Nucleus accumbens (tissue), 56 donors: ENCODE measurements around the gene CITED4.

Experiments
- DNase-seq, 56 donors: peaks; one replicate each; lab custom pipeline; 2025; lab: John Stamatoyannopoulos, UW

The CITED4 gene

GRCh38 chr1:40887012-40887378 is 24.8 kb upstream of the CITED4 start:
- no peak for DNase-seq

DNA sequence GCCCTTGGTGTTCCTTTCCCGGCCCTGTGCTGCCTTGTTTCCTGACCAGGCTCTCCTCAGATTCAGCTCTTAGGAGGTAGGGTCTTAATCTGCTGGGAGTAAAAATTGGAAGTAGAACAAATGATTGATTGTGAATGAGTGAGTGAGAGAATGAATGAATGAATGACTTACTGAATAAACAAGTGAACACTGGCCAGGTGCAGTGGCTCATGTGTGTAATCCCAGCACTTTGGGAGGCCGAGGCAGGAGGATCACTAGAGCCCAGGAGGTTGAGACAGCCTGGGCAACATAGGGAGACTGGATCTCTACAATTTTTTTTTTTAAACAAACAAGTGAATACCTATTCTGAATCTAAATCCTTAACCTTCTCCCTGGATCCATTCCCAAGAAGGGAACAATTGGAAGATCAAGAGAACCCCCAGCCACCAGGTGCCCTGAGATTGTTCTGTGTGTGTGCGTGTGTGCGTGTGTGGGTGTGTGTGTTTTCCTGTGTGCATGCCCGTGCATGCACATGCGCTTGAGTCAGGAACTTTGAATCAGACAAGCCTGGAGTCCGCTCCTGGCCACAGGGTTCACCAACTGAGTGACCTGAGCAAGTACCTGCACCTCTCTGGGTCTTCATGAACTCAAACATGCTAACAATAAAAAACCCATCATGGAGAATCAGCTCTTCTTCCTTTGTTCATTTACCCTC is 24.3 kb upstream of the CITED4 start:
- no peak for DNase-seq

DNA sequence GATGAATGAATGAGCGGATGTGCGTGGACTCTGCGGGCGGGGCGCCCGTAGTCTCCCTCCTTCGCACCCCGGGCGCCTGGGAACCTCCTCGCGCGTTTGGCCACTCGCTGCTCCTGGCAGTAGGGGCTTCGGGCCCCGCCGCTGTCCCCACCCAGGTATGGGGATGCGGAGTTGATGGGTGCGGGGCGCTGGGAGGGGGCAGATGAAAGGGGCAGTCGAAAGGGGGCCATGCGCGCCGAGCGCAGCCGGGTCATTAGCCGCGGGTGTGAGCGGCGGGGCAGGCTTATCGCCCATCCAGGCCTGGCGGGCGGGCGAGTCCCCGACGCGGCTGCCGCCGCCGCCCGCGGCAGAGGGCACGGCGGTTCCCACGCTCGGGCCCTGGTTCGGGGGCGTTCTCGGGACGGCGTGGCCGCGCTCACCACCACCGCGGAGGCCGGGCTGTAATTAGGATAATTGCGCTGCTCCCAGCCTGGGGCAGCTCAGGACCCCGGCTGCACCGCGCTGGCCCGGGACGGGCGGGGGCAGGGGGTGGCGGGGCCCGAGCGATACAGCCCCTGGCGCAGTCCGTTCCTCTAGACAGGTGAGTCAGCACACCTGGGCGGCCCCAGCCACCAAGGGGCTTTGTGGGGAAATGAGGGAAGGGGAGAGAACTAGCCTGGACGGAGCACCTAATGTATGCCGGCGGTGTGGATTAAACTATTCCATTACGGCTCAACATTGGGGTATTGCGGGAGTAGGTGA is 22.1 kb upstream of the CITED4 start:
- no peak for DNase-seq

DNA sequence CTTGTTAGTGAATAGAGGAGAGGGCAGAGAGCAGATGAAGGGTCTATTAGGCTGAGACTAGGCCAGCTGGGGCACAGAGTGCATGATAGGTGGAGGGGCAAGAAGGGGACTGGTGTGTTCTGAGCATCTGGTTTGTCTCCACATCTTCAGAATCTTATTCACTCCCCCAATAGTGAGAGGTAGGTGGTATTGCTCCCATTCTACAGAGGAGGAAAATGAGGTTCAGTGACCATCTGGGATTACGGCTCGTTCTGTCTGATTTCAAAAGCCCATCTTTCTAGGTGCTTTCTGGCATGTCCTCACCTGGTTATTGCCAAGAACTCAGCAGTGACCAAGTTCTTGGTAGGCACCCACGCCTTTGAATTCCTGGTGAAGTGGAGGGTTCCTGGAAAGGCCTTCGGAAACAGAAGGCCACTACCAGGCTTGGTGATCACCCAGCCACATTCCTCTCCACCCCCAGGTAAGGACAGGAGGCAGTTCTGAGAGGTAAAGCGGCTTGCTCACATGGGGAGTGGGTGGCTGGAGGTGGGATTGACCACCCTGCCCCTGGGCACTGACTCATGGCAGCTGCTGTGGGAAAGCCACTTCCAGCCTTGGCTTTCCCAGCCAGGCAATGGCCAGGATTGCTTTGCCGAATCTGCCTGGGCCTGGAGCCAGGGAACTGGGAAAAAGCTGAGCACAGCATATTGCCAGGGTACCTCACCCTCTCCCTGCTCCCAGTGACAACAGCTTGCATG is 18.8 kb upstream of the CITED4 start:
- no peak for DNase-seq

- DNase-seq: no peak
These were observed 17.5 kb upstream of the CITED4 start for GRCh38 chr1:40879482-40880175.

DNA sequence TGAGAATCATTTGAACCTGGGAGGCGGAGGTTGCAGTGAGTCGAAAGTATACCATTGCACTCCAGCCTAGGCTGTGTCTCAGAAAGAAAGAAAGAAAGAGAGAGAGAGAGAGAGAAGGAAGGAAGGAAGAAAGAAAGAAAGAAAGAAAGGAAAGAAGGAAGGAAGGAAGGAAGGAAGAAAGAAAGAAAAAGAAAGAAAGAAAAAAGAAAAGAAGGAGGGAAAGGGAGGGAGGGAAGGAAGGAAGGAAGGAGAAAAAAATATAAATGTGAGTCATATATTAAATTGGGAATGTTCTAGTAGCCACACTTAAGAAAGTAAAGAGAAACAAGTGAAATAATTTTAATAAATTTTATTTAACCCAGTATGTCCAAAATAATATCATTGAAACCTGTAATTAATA is 16.7 kb upstream of the CITED4 start:
- no peak for DNase-seq

- DNase-seq: peak in 2 of 56 donors; percentile 36 to 44
These were observed 15.5 kb upstream of the CITED4 start for GRCh38 chr1:40877698-40878097.

- no peak for DNase-seq
These were observed 14.7 kb upstream of the CITED4 start for GRCh38 chr1:40876891-40877290.

DNA sequence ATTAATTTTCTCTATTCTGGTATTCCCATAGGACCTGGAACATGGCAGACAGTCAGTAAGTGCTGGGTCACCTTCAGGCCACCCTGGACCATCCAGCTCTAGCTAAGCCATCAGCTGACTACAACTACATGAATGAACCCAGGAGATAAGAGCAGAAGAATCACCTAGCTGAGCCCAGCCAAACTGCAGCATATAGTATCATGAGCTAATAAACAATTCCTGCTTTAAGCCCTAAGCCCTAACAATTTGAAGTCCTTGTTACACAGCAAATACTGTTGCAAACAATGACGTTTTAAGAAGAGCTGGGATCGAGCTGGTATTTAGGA is 14.2 kb upstream of the CITED4 start:
- DNase-seq: no peak

- DNase-seq: no peak
These were observed 11.8 kb upstream of the CITED4 start for GRCh38 chr1:40873863-40874472.

DNA sequence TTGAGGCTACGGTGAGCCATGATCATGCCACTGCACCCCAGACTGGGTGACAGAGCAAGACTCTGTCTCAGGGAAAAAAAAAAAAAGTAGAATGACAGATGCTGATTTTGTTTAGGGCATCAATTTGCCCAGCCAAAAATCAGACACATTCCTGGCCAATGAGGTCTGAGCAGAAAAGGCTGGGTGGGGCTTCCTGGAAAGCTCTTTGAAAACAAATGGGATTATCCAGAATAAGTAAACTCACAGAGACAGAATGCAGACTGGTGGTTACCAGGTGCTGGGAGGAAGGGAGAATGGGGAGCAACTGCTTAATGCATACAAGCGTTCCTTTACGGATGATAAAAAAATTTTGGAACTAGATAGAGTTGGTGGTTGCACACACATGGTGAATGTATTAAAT is 10.1 kb upstream of the CITED4 start:
- no peak for DNase-seq

DNA sequence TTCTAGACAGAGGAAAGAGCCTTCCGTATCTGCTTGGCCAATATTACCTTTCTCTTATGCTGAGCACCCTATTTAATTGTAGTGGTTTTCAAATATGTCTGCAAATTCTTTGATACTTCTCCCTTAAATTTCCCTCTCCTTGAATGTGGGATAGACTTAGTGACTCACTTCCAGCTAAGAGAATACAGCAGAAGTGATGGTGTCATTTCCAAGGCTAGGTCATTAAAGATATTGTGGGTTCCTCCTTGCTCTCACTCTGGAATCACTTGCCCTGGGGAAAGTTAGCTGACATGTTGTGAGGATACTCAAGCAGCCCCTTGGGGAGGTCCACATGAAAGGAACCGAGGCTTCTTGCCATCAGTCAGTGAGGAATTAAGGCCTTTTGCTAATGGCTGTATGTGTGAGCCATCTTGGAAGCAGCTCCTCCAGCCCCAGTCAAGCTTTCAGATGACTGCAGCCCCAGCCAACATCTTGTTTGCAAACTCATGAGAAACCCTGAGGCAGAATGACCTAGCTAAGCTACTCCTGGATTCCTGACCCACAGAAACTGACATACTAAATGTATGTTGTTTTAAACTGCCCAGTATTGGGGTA is 8.1 kb upstream of the CITED4 start:
- DNase-seq: no peak

- DNase-seq: no peak
These were observed 6.0 kb upstream of the CITED4 start for GRCh38 chr1:40868051-40868723.

GRCh38 chr1:40861224-40862003 is 749 bp downstream of the CITED4 start:
- DNase-seq: peak in 3 of 56 donors; percentile 13 to 38 (median 21)

GRCh38 chr1:40860706-40861223 is 1.4 kb downstream of the CITED4 start:
- DNase-seq: no peak

DNA sequence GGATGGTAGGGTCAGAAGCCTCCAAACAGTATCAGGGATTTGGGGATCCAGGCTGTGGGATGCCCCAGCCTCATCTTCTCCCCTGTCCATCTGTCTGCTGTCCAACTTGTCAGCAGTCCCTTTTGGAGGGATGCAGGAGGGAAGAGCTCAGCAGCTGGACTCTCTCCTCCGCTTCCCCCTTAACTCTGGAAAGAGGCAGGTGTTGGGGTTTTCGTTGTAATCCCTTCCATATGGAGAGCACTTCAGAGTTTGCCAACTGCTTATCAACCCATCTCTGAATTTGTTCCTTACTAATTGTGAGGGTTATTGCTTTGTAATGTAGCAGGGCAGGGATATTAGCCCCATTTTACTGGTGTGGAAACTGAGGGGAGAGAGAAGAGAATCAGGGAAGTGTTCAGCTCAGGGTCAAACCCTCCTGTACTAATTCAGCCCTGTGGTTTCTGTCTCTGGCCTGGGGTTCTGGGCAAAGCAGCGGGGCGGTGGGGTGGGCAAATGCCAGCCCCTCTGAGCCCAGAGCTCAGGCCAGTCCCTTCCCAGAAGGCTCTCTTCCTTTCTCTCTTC is 3.2 kb downstream of the CITED4 start:
- DNase-seq: no peak

GRCh38 chr1:40857737-40858136 is 4.4 kb downstream of the CITED4 start:
- no peak for DNase-seq

- no peak for DNase-seq
These were observed 5.4 kb downstream of the CITED4 start for GRCh38 chr1:40856656-40857302.
